Activated CD4-positive, alpha-beta T cell treated with anti-CD3 and anti-CD28 coated beads, Interleukin-2, amount 10 ng/mL, durations not matched to agents 7 days and 5 days (primary cell): Measurements from ENCODE around the gene PLTP. TPM values are rescaled to one million over a fixed set of nuclear protein-coding genes. Genes with fewer than 3 reads are reported as not detected.

ENCODE experiments used
- CTCF ChIA-PET: fragments of 350-600 bp; sonication (Branson Sonifier 250); formaldehyde crosslinking; loops from one replicate; lab custom pipeline; 2021; ENCODE audit warnings: antibody characterized with exemption; lab: Charles Lee
- POLR2A ChIA-PET: fragments of 350-600 bp; sonication (Branson Sonifier 250); formaldehyde crosslinking; loops from one replicate; lab custom pipeline; 2021; ENCODE audit warnings: antibody characterized with exemption; lab: Charles Lee
- DNase-seq: peaks from one replicate; pipeline ENCODE4 v3.0.0-alpha.2; 2020
- H3K27ac Mint-ChIP-seq: one replicate; pipeline ENCODE4 v1.8.0; 2021; ENCODE audit warnings: mild to moderate bottlenecking, moderate library complexity, mixed read lengths
- H3K27me3 Mint-ChIP-seq: one replicate; pipeline ENCODE4 v1.8.0; 2021; ENCODE audit warnings: mixed read lengths
- H3K36me3 Mint-ChIP-seq: one replicate; pipeline ENCODE4 v1.8.0; 2021; ENCODE audit warnings: low read depth, mixed read lengths
- H3K4me1 Mint-ChIP-seq: one replicate; pipeline ENCODE4 v1.8.0; 2021; ENCODE audit warnings: mixed read lengths
- H3K4me3 Mint-ChIP-seq: one replicate; pipeline ENCODE4 v1.8.0; 2021; ENCODE audit warnings: mild to moderate bottlenecking, moderate library complexity, mixed read lengths
- H3K9me3 Mint-ChIP-seq: one replicate; pipeline ENCODE4 v1.8.0; 2021; ENCODE audit warnings: mixed read lengths
- total RNA-seq, 2 experiments: library from RNA; stranded (reverse); gene quantifications; one replicate each; pipeline ENCODE4 v1.2.3, GENCODE V29; 2021

The PLTP gene
- total RNA-seq, 2 experiments from 2014 or later = 0.81 to 0.82 TPM

DNA sequence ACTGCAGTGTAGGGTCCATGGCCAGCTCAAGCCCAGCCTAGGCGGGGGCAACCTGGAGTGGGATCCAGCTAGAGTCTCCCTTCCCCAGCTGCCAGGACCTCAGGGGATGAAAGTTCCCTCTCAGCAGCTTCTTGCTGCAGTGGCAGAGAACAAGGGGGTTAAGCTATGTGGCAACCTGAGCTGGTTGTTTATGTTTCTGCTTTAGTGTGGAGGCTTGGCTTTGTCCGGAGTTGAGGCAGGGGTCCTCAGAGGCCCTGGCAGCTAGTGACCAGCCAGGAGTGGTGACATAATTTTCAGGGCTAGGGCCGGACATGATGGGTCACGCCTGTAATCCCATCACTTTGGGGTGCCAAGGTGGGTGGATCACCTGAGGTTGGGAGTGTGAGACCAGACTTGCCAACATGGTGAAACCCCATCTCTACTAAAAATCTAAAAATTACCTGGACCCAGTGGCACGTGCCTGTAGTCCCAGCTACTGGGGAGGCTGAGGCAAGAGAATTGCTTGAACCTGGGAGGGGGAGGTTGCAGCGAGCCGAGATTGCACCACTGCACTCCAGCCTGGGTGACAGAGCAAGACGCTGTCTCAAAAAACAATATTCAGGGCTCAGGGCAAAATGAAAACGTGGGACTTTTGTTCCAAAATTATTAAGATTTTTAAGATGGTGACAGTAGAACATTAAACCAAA lies 14.0 kb upstream of the PLTP start:
- peaks cover 10% of the 10 kb centered on the region for H3K27me3 Mint-ChIP-seq
- H3K4me1 Mint-ChIP-seq = no peaks in the 10 kb centered on the region
- no peak overlapping the region for H3K27ac Mint-ChIP-seq
- CTCF ChIA-PET = interaction anchor here (0.6 to 2.0 kb wide), 4 partner anchors 7 to 20 kb away, joined by 3 to 6 read pairs (median 4); no protein-coding TSS in a partner anchor
- no peak overlapping the region for H3K4me3 Mint-ChIP-seq
- POLR2A ChIA-PET = no interaction called here
- no peak for DNase-seq
- H3K9me3 Mint-ChIP-seq = no peaks in the 10 kb centered on the region
- H3K36me3 Mint-ChIP-seq = no peaks in the 10 kb centered on the region

DNA sequence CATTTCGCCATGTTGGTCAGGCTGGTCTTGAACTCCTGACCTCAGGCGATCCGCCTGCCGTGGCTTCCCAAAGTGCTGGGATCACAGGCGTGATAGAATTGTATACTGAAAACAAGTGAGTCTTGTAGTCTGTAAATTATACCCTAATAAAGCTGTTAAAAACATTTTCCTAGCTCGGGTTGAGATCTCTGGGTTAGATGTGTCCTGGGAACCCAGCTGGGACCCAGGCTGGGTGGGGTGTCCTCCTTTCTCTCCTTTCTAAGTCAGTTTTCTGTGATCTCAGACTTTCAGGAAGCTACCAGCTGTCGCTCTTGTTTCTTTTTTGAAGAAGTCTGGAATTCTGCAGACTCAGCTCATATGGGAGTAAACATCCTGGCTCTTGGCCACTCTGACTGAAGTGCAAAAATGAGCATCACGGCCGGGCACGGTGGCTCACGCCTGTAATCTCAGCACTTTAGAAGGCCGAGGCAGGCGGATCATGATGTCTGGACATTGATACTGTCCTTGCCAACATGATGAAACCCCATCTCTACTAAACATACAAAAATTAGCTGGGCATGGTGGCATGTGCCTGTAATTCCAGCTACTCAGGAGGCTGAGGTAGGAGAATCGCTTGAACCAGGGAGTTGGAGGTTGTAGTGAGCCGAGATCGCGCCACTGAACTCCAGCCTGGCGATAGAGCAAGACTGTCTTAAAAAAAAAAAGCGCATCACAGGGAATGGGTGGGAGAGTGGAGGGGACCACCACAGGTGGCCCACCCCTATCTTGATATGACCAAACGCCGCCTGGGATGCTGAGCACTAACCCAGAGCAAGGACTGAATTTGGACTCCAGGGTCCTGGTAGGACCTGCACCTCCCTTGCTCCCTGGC lies 12.7 kb upstream of the PLTP start:
- Mint-ChIP-seq H3K27ac (no peak overlapping the region), H3K4me3 (no peak overlapping the region), H3K4me1 (no peaks in the 10 kb centered on the region), H3K27me3 (peaks cover 12% of the 10 kb centered on the region), H3K36me3 (no peaks in the 10 kb centered on the region), H3K9me3 (no peaks in the 10 kb centered on the region)
- no peak for DNase-seq
- ChIA-PET CTCF (interaction anchor here (0.6 to 1.7 kb wide), 7 partner anchors 9 to 487 kb away, joined by 3 to 5 read pairs (median 3); no protein-coding TSS in a partner anchor), POLR2A (no interaction called here)

DNA sequence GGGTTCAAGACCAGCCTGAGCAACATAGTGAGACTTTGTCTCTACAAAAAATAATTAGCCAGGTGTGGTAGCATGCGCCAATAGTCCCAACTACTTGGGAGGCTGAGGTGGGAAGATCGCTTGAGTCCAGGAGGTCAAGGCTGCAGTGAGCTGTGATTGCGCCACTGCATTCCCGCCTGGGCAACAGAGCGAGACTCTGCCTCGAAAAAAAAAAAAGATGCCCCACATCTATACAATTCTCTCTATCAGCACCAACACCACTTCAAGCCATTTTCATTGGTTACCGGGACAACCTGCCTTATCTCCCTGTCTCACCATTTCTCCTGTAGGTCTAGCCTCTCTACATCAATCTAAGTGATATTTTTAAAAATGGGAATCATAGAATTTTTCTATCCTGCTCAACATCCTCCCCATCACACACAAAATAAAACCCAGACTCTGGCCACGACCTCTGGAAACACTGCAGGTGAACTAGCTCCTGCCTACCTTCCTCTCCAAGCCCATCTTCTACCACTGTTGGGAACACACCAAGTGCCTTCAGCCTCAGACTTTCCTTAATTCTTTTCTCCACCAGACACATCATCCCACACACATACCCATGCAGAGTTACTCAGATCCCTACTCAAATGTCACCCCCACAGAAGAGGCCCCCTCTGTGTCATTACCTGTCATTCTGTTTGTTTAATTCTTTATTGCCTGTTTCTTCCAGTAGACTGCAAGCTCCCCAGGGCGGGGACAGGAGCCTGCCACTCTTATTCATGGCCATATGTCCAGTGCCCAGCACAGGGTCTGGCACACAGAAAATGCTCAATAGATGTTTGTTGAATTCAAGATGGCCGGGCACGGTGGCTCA lies 9.6 kb upstream of the PLTP start:
- ChIA-PET CTCF (interaction anchor here (0.6 to 1.4 kb wide), 5 partner anchors 11 to 1480 kb away, joined by 3 to 5 read pairs (median 4); partner anchors contain the start of gene PCIF1), POLR2A (no interaction called here)
- peaks cover 17% of the 10 kb centered on the region for H3K27me3 Mint-ChIP-seq
- no peaks in the 10 kb centered on the region for H3K4me1 Mint-ChIP-seq
- DNase-seq = no peak
- H3K36me3 Mint-ChIP-seq = no peaks in the 10 kb centered on the region
- H3K27ac Mint-ChIP-seq = no peak overlapping the region
- no peak overlapping the region for H3K4me3 Mint-ChIP-seq
- H3K9me3 Mint-ChIP-seq = no peaks in the 10 kb centered on the region

DNA sequence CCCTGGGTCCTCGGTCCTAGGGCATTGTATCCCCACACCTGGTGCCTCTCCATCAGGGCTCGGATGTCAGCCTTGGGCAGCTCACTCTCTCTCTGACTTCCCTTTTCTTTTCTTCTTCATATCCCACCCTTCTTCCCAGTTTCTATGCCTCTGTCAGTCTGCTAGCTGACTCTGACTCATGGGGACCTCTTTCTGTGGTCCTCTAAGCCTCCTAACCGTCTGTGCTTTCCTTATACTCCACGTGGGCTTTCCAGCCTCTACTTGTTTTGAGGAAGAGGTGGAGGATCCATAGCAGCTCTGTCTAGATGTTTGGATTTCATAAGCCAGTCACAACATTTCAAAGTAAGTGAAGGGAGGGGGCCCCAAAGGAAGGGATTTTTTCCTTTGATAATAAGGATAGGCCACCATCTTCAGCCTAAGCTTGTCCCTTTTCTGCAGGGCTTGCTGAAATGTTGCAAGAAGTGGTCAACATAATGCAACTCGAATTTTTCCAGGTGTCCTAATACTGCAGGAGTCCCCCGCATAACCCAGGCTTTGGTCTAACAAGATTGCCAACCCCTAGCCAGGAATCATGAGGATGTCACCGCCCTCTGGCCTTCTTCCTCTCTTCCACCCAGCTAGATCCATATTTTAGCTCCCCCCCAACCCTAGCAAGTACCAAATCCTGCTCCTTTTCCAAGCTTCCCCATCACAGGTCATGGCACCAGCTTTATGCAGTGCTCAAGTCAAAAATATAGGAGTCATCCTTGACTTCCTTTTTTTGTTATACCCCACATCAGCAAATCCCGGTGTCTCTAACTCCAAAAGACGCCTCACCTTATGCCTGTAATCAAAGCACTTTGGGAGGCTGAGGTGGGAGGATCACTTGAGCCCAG lies 8.7 kb upstream of the PLTP start:
- Mint-ChIP-seq H3K27ac (no peak overlapping the region), H3K4me1 (no peaks in the 10 kb centered on the region), H3K9me3 (no peaks in the 10 kb centered on the region), H3K27me3 (peaks cover 22% of the 10 kb centered on the region), H3K36me3 (no peaks in the 10 kb centered on the region), H3K4me3 (no peak overlapping the region)
- DNase-seq = no peak
- POLR2A ChIA-PET = no interaction called here
- CTCF ChIA-PET = interaction anchor here (0.6 to 1.4 kb wide), 2 partner anchors 14 to 46 kb away, joined by 3 to 4 read pairs; partner anchors contain the start of gene PCIF1

DNA sequence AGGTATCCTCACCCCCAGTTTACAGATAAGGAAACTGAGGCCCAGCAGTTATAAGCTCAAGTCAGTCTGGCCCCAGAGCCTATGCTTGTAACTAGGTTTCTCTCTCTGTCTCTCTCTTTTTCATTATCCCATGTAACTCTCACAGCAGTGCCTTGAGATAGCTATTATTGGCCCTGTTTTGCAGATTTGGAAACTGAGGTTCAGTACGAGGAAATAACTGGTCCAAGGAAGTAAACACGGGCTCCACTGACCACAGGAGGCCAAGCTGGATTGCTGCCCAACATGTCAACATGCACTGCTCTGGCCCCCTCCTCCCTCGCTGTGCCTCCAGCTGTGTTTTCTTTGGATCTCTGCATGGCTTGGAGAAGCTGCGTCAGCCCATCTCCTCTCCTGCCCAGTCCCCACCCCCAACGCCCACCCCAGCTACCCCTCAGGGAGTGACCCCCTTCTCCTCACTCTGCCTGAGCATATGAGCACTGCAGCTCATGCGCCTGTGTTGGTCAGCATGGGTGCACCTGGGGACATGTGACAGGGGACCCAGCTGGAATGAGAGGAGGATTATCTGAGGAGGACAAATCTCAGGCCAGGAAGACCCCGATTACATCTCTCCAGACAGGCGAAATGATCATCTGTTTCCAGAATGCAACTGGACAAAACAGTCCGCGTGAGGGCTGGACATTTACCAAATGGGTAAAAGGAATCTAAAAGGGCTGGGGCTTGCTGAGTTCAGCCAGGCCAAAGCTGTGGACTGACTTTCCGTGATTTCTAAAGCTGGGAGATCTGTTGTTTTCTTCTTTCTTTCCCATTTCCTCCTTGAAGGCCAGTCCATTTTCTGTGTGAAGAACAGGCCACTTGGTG lies 7.8 kb upstream of the PLTP start:
- Mint-ChIP-seq H3K4me1 (no peaks in the 10 kb centered on the region), H3K27me3 (peaks cover 22% of the 10 kb centered on the region), H3K27ac (no peak overlapping the region), H3K4me3 (no peak overlapping the region), H3K36me3 (no peaks in the 10 kb centered on the region), H3K9me3 (no peaks in the 10 kb centered on the region)
- no peak for DNase-seq
- POLR2A ChIA-PET = no interaction called here
- CTCF ChIA-PET = interaction anchor here (1.4 kb wide), 2 partner anchors 15 to 49 kb away, joined by 3 to 4 read pairs; partner anchors contain the start of gene PCIF1

DNA sequence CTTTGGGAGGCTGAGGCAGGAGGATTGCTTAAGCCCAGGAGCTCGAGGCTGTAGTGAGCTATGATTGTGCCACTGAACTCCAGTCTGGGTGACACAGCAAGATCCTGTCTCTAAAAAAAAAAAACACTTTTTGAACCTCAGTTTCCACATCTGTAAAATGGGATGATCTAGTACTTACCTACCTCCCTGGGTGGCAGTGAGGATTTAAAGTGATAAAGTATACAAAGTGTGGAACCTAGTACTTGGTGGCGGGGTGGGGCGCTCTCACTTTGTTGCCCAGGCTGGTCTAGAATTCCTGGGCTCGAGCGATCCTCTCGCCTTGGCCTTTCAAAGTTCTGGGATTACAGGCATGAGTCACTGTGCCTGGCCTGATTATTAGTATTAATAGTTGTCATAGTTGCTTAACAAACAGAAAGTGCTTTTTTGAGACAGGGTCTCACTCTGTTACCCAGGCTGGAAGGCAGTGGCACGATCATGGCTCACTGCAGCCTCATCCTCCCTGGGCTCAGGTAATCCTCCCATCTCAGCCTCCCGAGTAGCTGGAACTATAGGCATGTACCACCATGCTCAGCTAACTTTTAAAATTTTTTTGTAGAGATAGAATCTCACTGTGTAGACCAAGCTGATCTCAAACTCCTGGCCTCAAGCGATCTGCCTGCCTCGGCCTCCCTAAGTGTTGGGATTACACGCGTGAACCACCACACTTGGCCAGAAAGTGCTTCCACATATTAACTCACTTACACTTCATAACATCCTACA lies 7.0 kb upstream of the PLTP start:
- no peaks in the 10 kb centered on the region for H3K36me3 Mint-ChIP-seq
- H3K27ac Mint-ChIP-seq = no peak overlapping the region
- no peak overlapping the region for H3K4me3 Mint-ChIP-seq
- no peaks in the 10 kb centered on the region for H3K9me3 Mint-ChIP-seq
- no peak for DNase-seq
- H3K27me3 Mint-ChIP-seq = peaks cover 30% of the 10 kb centered on the region
- ChIA-PET CTCF (interaction anchor here (1.4 kb wide), 1 partner anchor 49 kb away, joined by 3 read pairs; no protein-coding TSS in a partner anchor), POLR2A (no interaction called here)
- H3K4me1 Mint-ChIP-seq = peaks cover 4% of the 10 kb centered on the region

DNA sequence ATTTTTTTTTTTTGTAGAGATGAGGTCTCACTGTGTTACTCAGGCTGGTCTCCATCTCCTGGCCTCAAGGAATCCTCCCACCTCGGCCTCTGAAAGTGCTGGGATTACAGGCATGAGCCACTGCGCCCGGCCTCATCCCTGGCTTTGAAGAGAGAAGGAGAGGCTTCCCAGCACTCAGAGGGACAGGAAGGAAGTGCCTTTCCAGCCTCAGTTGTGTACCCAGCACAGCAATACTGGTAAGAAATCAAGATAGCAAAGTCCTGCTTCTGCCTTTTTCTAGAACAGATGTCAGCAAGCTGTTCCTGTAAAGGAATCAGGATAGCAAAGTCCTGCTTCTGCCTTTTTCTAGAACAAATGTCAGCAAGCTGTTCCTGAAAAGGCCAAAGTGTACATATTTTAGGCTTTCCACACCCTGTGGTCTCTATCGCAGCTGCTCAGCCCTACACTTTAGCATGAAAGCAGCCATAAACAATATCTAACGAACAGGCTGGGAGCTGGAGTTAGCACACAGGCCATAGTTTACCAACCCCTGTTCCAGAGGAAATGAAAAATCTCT lies 6.3 kb upstream of the PLTP start:
- Mint-ChIP-seq H3K4me1 (peaks cover 4% of the 10 kb centered on the region), H3K36me3 (no peaks in the 10 kb centered on the region), H3K27ac (no peak overlapping the region), H3K9me3 (no peaks in the 10 kb centered on the region), H3K4me3 (no peak overlapping the region), H3K27me3 (peaks cover 30% of the 10 kb centered on the region)
- DNase-seq = no peak
- ChIA-PET POLR2A (no interaction called here), CTCF (interaction anchor here (1.4 kb wide), 1 partner anchor 48 kb away, joined by 3 read pairs; no protein-coding TSS in a partner anchor)

DNA sequence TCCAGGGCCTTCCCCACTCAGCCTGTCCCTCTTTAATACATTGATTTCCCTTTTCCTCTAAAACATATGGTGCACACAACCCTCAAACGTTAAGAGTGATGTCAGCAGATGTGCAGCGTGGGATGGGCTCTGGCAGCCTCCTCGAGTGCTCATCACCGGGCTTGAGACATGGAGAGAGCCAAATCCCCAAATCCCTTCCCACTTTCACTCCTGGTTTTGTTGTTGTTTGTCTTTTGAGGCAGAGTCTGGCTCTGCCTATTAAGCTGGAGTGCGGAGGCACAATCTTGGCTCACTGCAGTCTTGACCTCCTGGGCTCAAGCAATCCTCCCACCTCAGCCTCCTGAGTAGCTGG lies 5.8 kb upstream of the PLTP start:
- Mint-ChIP-seq H3K27ac (no peak overlapping the region), H3K4me1 (peaks cover 4% of the 10 kb centered on the region)

DNA sequence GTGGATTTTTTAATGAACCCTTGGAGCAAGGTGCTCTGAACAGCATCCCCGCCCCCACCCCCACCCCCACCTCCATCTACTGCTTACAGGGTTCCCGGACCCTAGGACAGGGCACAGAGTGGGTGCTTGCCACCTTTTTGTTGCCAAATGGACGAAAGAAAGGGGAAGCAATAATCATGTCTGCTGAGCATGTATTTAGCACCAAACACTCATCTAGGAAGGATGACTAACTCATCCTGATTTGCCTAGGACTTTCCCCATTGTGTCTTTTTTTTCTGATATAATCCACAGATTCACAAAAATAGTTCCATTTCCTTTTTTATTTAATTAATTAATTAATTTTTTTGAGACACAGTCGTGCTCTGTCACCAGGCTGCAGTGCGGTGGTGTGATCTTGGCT lies 1.2 kb upstream of the PLTP start:
- POLR2A ChIA-PET = no interaction called here
- no peak for DNase-seq
- CTCF ChIA-PET = no interaction called here
- H3K9me3 Mint-ChIP-seq = no peaks in the 10 kb centered on the region
- H3K27me3 Mint-ChIP-seq = peaks cover 26% of the 10 kb centered on the region
- no peak overlapping the region for H3K27ac Mint-ChIP-seq
- H3K4me3 Mint-ChIP-seq = no peak overlapping the region
- H3K4me1 Mint-ChIP-seq = peaks cover 22% of the 10 kb centered on the region
- no peaks in the 10 kb centered on the region for H3K36me3 Mint-ChIP-seq

More for the DNA sequence above, 5.8 kb upstream of the PLTP start:
- H3K9me3 Mint-ChIP-seq = no peaks in the 10 kb centered on the region
- ChIA-PET CTCF (interaction anchor here (0.8 kb wide), 1 partner anchor 33 kb away, joined by 3 read pairs; no protein-coding TSS in a partner anchor), POLR2A (no interaction called here)
- no peaks in the 10 kb centered on the region for H3K36me3 Mint-ChIP-seq
- DNase-seq = no peak
- peaks cover 28% of the 10 kb centered on the region for H3K27me3 Mint-ChIP-seq
- no peak overlapping the region for H3K4me3 Mint-ChIP-seq

DNA sequence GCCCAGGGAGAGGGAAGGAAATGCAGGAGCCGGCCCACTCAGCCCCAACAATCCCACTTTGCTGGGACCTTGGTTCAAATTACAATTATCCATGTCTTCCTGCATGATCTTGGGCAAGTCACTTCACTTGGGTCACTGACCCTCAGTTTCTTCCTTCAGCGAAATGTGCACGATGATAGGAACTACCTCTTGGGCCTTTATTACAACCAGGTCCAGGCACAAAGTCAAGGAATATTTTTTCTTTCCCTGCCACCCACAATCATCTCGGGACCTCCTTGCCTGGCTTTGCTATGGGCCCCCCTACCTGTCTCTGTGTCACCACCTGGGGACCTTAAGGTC lies 358 bp upstream of the PLTP start:
- Mint-ChIP-seq H3K4me3 (no peak overlapping the region), H3K9me3 (no peaks in the 10 kb centered on the region), H3K4me1 (peaks cover 22% of the 10 kb centered on the region), H3K27me3 (peaks cover 26% of the 10 kb centered on the region), H3K27ac (no peak overlapping the region), H3K36me3 (no peaks in the 10 kb centered on the region)
- ChIA-PET CTCF (no interaction called here), POLR2A (no interaction called here)
- no peak for DNase-seq
